ENCODE data around the gene TJAP1.

- TF ChIP-seq CTCF (IDR thresholded peaks at IDR 0.05; ENCODE audit: insufficient read depth, low read length, poor library complexity, severe bottlenecking) = no peak
- TF ChIP-seq EZH2phosphoT487 (conservative IDR thresholded peaks at IDR 0.05; ENCODE audit: low read length) = no peak
Observed at GRCh38 chr6:43524483-43524961, 47.2 kb downstream of the TJAP1 start.
